ENCODE measurements around the gene NUMA1. TPM values are rescaled to one million over a fixed set of nuclear protein-coding genes. Genes with fewer than 3 reads are reported as not detected.

The NUMA1 gene
- polyA plus RNA-seq, 1 experiment, result 79.5 TPM

DNA sequence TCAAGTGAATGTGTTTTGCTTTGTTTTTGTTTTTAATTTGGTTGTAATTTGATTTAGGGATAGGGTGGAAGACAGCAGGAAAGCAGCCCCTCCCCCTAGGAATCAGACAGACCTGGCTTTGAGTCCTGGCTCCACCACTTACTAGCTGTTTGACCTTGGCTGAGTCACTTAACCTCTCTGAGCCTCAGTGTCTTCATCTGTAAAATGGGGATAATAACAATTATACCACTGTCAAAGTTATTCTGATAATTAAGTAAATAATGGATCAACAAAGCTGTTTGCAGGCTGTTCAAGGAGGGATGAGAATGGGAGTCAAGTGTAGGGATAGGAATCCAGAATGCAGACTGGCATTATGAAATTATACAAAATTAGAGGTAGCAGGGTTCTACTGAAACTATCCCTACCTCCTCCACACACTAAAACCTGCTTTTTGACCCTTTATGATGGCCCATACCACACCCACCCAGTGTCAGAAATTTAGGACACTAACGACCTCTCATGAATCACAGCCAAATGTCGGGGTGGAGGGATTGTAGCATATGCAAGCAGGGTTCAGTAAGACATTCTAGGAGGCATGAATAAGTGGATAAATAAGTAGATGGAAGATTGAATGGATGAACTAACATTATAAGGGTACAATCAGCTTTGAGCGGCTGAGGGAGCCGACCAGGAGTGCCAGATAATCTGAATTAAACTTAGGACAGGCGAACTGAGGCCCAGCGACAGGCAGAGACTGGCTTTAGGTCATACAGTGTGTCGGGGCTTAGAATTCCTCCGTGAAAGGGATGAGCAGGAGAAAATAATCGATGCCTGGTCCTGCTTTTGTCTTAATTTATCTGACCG, 31.2 kb upstream of the NUMA1 start:
- DNase-seq (ENCODE audit: low read depth, low spot score), result no peak
- CTCF ChIA-PET, result interaction anchor here (1.2 to 1.7 kb wide), 5 partner anchors 20 to 319 kb away, joined by 3 to 12 read pairs (median 4); no protein-coding TSS in a partner anchor

DNA sequence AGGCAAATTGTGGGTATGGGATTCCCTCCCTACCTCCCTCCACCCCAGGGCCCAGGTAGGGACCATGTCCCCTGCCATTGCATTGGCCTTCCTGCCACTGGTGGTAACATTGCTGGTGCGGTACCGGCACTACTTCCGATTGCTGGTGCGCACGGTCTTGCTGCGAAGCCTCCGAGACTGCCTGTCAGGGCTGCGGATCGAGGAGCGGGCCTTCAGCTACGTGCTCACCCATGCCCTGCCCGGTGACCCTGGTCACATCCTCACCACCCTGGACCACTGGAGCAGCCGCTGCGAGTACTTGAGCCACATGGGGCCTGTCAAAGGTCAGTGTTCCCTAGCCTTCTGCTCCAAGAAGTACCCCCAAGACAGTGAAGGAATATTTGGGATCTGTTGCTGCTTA, 25.5 kb upstream of the NUMA1 start, which contains the start of gene TOMT:
TOMT (plus strand) TSS at position 37 of the 400 bp plus-strand sequence; CDS start at position 65, 28 bp downstream.
- no peaks in the 10 kb centered on the region for H3K27me3 ChIP-seq (ENCODE audit: control insufficient read depth, insufficient read depth, low read length)
- CTCF ChIA-PET, result interaction anchor here (1.0 to 1.4 kb wide), 2 partner anchors 38 to 81 kb away, joined by 3 to 9 read pairs; no protein-coding TSS in a partner anchor
- no peak within 1 kb of the TSS for H3K27ac ChIP-seq (ENCODE audit: low read depth, low read length)
- no peak for DNase-seq (ENCODE audit: low read depth, low spot score)
- H3K9me3 ChIP-seq (ENCODE audit: control insufficient read depth, insufficient read depth, low read length), result no peaks in the 10 kb centered on the region; the same call in none of the 2 replicates
- TF ChIP-seq, protein P1, sequence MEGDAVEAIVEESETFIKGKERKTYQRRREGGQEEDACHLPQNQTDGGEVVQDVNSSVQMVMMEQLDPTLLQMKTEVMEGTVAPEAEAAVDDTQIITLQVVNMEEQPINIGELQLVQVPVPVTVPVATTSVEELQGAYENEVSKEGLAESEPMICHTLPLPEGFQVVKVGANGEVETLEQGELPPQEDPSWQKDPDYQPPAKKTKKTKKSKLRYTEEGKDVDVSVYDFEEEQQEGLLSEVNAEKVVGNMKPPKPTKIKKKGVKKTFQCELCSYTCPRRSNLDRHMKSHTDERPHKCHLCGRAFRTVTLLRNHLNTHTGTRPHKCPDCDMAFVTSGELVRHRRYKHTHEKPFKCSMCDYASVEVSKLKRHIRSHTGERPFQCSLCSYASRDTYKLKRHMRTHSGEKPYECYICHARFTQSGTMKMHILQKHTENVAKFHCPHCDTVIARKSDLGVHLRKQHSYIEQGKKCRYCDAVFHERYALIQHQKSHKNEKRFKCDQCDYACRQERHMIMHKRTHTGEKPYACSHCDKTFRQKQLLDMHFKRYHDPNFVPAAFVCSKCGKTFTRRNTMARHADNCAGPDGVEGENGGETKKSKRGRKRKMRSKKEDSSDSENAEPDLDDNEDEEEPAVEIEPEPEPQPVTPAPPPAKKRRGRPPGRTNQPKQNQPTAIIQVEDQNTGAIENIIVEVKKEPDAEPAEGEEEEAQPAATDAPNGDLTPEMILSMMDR (IDR thresholded peaks at IDR 0.05; ENCODE audit: low read depth, low read length), result no peak
- H3K4me3 ChIP-seq (ENCODE audit: low read depth, low read length), result no peak within 1 kb of the TSS
- POLR2A ChIA-PET, result no interaction called here

More for the DNA sequence above, 31.2 kb upstream of the NUMA1 start:
- Histone ChIP-seq H3K27ac (ENCODE audit: low read depth, low read length) (peak overlapping the region; percentile 99), H3K27me3 (ENCODE audit: control insufficient read depth, insufficient read depth, low read length) (no peaks in the 10 kb centered on the region), H3K9me3 (ENCODE audit: control insufficient read depth, insufficient read depth, low read length) (no peaks in the 10 kb centered on the region), H3K4me3 (ENCODE audit: low read depth, low read length) (peak overlapping the region; percentile 87)
- TF ChIP-seq, protein P1 (IDR thresholded peaks at IDR 0.05; ENCODE audit: low read depth, low read length), result no peak
- POLR2A ChIA-PET, result interaction anchor here (0.6 to 2.0 kb wide), 9 partner anchors 9 to 127 kb away, joined by 3 to 12 read pairs (median 5); partner anchors contain the start of gene INPPL1

DNA sequence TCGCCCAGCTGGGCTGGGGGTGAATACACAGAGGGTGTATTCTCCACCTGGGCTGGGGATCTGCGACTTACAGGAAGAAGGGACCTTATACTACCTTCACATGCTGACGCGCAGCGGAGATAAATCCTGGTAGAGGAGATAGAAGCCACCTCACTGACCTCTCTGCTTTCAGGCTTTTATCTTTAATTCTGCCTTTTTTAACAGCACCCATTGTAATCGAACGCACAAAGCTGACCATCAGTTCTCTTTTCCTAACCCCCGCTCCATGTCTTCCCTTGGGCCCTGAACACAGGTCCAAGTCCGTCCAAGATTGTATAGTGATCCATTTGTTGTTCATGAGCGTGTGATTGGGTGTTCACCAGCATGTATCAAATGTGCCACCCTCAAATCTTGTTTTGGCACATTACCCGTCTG, 23.4 kb upstream of the NUMA1 start:
- CTCF ChIA-PET, result interaction anchor here (0.6 kb wide), 1 partner anchor 47 kb away, joined by 5 read pairs; no protein-coding TSS in a partner anchor
- no peak for DNase-seq (ENCODE audit: low read depth, low spot score)
- peak overlapping the region; percentile 36 for H3K4me3 ChIP-seq (ENCODE audit: low read depth, low read length)
- TF ChIP-seq, protein P1 (IDR thresholded peaks at IDR 0.05; ENCODE audit: low read depth, low read length), result no peak
- H3K27ac ChIP-seq (ENCODE audit: low read depth, low read length), result peak overlapping the region; percentile 82
- no peaks in the 10 kb centered on the region; the same call in none of the 2 replicates for H3K9me3 ChIP-seq (ENCODE audit: control insufficient read depth, insufficient read depth, low read length)
- POLR2A ChIA-PET, result no interaction called here
- no peaks in the 10 kb centered on the region for H3K27me3 ChIP-seq (ENCODE audit: control insufficient read depth, insufficient read depth, low read length)

DNA sequence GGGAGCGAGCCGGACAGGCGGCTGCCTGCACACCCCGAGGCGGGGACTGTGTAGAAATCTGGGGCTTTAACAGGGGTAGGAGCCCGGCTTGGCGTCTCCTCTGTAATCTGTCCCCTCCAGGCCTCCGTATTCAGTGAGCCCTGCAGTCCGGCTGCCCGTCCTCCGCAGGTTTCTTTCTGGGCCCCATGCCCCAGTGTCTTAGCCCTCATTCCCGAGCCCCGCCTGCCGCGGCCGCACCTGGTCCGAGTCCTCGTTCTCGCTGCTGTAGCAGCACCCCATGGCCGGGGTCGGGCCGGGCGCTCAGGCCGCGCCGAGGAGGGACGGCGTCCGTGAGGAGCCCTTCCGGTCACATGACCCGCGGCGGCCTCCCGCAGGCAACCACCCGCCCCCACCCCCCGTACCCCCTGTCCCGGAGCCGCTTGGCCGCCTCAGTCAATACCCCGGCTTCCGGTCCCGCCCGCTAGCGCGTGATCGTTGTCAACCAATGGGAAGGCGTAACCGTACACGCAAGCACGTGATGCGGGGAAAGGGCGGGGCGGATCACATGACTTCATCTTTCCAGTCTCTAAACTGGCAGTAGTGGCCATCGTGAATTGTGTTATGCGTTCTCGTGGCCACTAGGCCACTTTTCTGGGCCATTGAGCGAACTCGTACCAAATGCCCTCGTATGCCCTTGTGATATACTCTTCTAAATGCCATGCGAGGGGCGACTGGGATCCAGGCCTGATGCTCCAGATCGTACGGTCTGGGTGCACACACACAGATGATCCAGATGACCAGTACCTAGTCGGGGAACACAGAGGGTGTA, 22.8 kb upstream of the NUMA1 start, which contains the start of gene LAMTOR1:
LAMTOR1 (minus strand) TSS at position 352 of the 808 bp plus-strand sequence; CDS start at position 279, 73 bp downstream.
- Histone ChIP-seq H3K27ac (ENCODE audit: low read depth, low read length) (peak within 1 kb of the TSS; percentile 90), H3K4me3 (ENCODE audit: low read depth, low read length) (peak within 1 kb of the TSS; percentile 82), H3K9me3 (ENCODE audit: control insufficient read depth, insufficient read depth, low read length) (no peaks in the 10 kb centered on the region; the same call in none of the 2 replicates), H3K27me3 (ENCODE audit: control insufficient read depth, insufficient read depth, low read length) (no peaks in the 10 kb centered on the region)
- ChIA-PET POLR2A (interaction anchor here (0.9 to 1.1 kb wide), 2 partner anchors 9 to 16 kb away, joined by 3 to 7 read pairs; partner anchors contain the start of gene ANAPC15), CTCF (interaction anchor here (0.6 to 6.1 kb wide), 3 partner anchors 47 to 80 kb away, joined by 5 to 52 read pairs (median 15); no protein-coding TSS in a partner anchor)
- TF ChIP-seq, protein P1 (IDR thresholded peaks at IDR 0.05; ENCODE audit: low read depth, low read length), result peak; percentile 46
- DNase-seq (ENCODE audit: low read depth, low spot score), result peak; percentile 98

Measured in AG04450 (cell line).